Activated CD4-positive, alpha-beta T cell treated with anti-CD3 and anti-CD28 coated beads, Interleukin-2, Interleukin-4, amounts not matched to agents 100 ng/mL and 50 ng/mL, durations not matched to agents 16 hours and 8 hours (primary cell): ENCODE measurements around the gene HSD17B12.

Experiments used
- DNase-seq: peaks from one replicate; pipeline ENCODE4 v3.0.0-alpha.2; 2020; ENCODE audit warnings: low spot score

Gene HSD17B12

DNA sequence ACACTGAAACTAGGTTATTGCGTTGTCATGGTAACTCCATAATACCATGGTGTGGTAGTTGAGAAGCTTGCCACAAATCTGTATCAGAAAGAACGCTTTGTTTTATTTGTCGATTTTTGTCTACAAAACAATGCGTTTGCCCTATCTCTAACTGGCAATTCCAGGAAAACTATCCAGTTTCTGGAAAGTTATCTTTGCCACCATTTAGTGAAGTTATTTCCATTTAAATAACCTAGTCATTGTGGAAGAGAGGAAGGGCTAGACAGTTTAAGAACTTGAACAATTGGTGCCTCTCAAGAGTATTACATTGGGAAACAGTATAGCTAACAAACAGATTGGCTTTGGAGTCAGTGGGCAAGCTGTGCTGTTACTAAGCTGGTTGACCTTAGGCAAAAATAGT lies 7.9 kb downstream of the HSD17B12 start:
- DNase-seq, result no peak

DNA sequence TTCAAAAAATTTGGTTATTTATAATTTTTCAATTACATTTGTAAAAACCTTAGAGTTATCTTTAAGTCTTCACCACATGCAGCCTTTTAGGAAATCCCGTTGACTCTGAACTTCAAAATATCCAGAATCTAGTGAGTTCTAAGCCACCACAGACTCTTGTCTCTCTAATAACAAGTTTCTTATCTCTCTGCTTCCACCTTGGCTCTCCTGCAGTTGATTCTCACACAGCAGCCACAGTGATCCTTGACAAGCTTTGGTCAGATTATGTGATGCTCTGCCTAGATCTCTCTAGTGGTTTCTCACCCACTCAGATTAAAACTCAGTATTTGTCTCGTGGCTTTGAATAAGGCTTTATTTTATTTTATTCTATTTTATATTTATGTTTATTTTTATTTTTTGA lies 8.6 kb downstream of the HSD17B12 start:
- DNase-seq, result no peak

DNA sequence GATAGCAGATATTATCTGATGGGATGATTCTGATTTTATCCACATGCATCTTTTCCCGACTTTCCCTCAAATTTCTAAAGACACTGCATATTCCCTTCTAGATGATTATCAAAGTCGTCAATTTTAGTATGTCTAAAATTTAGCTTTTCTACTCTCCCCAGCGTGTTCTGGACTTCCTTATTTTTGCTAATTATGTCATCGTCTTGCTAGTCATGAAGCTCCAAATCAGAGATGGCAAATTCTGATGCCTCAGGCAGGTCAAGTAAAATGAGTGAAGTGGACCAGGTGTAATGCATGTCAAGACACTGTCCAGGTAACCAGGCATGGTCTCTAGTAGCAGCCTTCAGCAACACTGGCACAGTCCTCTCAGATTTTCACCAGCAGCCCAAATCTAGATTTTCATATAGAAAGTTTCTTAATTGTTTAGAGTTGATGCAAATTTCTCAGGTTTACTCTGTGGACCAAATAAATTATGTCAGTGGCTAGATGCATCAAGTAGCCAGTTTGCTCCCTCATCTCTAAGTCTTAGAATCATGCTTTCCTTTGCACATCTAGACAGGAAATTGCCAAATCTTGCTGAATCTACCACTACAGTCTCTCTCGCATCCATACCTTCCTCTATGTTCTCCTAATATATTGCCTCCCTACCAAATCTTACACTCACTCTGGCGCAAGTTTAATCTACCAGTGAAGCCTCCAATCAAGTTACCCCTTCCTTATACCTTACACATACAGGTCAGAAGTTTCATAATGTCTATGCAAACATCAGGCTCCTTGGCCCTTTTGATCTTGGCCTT lies 10.6 kb downstream of the HSD17B12 start:
- no peak for DNase-seq

DNA sequence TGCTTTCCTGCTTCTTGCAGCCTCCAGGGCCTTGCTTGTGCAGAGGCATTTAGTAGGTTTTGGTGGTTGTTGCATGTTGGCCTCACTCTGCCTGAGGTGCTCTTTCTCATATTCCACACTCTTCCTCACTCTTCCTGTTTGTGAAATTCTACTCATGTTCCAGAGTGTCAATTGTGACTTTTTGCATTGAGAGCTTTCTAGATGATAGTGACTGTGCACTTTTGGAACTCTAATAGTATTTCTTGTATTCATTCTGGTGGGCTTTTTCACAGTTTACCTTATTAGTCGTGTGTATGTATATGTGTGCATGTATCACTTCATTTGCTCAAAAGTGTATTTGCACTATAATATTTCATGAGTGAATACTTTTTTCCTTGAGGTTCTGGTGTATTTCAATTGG lies 11.3 kb downstream of the HSD17B12 start:
- no peak for DNase-seq

DNA sequence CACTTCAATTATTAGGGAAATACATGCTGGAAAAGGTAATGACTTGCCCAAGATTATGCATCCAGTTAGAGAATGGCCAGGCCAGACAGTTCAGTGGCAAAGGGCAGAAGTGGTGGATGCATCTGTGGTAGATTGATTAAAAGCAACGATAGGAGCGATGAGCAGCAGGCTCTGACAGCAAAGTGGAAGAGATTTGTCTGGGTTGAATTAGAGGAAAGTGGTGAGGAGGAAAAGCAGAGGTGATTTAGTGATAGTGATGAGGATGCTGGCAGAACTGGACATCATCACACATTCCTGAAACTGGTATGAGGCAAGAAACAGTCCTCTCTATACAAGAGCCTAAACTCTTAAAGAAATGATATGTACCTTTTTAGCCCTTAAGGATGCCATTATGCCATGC lies 12.5 kb downstream of the HSD17B12 start:
- no peak for DNase-seq

DNA sequence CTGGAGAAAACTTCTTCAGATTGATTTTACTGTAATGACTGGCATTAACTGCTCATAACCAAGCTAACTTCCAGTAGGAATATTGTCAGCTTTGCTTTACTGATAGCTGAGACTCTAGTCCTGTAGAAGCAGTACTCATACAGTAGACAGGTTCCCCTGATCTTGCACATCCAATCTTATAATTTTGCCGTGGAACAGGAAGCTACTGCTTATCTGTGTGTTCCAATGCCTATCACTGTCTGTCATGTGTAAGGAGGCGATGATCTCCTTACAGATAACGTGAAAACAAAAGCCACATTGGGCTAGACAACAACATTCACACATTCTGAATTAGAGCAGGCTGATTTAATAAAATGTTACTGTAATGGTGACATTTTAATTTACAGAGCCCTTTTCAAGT lies 13.2 kb downstream of the HSD17B12 start:
- no peak for DNase-seq

DNA sequence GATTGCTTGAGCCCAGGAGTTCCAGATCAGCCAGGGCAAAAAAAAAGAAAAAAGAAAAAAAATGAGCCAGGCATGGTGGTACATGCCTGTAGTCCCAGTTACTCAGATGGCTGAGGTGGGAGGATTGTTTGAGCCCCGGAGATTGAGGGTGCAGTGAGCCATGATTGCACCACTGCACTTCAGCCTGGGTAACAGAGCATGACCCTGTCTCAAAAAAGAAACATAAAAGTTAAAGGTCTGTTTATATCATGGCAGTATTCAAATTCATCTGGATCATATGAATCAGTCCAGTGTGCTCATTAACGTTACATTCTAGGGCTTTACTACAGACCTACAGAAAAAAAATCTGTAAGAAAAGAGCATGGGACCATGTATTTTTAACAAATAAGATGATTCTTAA lies 13.9 kb downstream of the HSD17B12 start:
- DNase-seq, result no peak

DNA sequence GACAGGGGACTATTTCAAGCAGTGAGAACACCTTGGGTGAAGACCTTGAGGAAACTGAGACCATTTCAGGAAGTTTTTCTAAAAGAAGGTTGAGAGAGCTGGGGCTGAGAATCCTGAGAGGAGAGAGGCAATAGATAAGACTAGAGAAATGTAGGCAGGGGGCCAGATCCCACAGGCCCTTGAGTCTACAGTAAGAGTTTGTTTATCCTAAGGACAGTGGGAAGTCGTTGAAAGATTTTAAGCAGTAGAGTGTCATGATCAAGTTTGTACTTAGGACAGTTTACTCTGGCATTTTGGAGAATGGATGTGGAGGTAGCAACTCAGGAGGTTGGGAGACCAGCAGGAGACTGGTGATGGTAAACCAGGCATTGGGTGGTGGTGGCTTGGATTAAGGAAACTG lies 17.1 kb downstream of the HSD17B12 start:
- no peak for DNase-seq

DNA sequence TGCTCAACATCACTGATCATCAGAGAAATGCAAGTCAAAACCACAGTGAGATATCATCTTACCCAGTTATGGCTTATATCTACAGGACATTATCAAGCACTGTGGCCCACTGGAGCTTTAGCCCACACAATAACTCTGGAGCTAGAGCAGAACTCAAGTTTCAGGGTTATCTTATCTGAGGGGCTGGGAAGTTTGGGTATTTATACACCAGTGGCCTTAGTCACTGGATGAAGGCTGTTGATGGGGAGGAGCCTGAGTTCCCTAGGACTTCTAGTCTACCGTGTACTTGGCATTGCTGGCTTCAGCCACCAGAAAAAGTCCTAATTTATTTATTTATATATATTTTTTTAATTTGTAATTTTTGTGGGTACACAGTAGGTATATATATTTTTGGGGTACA lies 19.3 kb downstream of the HSD17B12 start:
- DNase-seq, result no peak

DNA sequence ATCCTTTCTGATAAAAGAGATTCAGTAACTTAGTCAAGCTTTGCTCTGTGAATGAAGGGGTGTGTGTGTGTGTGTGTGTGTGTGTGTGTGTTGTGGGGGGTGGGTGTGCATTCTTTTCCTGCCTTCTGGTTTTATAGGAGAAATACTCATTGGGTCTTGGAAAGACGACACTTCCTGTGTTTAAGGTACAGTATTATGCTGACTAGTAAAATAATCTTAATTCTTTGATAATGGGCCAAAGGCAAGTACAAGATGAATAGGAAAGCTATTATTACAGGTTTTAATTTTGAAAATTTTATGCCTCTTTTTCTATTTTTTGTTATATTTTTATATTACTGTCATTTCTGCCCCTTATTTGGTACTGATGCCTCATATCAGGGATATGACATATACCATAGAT lies 26.1 kb downstream of the HSD17B12 start:
- DNase-seq, result no peak

DNA sequence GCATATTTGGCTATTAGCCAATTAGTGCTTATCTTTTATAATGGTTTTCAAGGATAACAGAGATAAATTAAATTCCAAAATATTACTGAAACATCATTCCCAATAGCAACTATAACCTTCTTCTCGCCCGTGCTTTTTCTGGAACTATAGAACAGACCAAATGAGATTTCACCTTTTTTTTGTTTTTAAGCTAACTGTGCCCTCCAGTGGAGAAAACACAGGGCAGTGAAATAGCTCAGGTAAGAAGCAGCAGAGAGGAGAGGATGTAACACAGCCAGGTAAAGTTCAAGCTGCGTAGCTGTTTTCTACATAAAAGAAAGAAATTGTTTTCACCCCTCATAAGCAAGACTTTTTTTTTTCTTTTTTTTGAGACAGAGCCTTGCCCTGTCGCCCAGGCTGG lies 28.2 kb downstream of the HSD17B12 start:
- DNase-seq, result no peak

DNA sequence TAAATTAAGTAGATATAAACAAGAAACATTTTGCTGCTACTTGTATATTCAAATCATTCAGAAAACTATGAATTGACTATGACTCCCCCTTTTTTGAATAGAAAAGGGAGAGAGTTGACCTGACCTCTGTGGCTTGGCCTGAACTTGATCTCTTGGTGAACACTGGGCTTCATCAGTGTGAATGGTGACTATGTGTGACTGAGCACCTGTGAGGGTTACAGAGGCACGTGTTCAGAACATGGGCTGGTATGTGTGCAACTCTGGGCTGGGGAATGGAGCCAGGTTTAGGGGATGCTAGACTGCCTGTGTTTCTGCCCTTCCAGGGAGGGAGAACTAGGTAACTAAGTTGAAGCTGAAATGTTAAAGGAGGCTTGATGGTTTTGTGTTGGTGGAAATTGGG lies 29.2 kb downstream of the HSD17B12 start:
- DNase-seq, result no peak

DNA sequence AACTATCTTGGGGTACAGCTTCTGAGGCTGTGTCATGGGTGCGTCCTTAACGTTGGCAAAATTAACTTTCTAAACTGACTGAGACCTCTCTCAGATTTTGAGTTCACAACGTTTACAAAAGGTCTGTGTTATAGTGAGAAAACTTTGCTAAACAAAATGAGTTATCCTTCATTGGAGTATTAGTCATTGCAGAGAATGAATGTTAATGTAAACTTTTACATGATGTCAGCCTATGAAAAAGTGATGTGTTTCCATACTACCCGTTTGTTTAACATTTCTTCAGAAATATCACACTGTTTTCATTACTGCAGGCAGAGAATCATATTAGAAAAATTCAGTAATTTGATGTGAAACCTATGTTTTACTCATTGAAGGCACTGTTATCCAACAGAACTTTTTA lies 32.1 kb downstream of the HSD17B12 start:
- no peak for DNase-seq

DNA sequence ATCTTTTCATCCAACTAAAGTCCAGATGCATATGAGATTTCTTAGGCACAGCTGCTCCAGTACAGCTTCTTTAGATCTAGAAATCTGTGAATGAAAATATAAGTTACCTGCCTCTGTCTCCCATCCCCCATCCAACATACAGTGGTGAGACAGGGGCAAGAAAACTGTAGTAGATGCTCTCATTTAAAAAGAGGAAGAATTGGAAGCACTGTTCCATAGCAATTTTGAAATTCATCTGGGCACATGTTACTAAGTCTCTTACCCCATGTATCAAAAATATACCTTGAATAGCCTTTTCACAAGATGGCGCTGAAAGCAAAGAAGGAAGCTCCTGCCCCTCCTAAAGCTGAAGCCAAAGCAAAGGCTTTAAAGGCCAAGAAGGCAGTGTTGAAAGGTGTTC lies 37.8 kb downstream of the HSD17B12 start:
- DNase-seq, result no peak

DNA sequence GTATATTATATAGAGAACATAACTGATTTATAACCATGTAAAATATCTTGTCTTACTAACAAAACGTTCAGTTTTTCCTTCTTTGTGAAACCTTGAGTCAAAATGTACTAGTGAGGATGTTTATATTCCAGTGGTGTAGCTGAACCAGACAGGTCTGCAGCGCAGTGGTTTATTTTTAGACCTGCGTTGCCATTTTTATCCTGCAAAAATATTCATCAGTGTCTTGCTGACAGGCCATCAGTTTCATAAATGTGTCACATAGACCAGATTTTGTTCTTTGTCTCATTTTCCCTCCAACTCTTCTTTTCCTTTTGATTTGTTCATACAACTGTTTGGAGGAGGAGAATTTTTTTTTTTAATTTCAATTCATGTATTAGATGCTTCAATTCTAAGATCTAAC lies 43.1 kb downstream of the HSD17B12 start:
- no peak for DNase-seq

DNA sequence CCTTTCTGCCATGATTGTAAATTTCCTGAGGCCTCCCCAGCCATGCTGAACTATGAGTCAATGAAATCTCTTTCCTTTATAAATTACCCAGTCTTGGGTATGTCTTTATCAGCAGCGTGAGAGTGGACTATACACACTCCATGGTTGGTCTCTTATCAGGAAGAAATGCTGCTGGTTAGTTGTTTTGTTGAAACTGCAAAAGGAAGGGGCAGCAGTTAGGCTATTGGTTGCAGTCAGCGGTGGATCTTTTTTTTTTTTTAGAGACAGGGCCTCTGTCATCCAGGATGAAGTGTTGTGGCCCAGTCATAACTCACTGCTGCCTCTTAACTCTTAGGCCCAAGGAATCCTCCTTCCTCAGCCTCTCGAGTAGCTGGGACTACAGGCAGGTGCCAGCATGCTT lies 51.7 kb downstream of the HSD17B12 start:
- DNase-seq, result no peak

DNA sequence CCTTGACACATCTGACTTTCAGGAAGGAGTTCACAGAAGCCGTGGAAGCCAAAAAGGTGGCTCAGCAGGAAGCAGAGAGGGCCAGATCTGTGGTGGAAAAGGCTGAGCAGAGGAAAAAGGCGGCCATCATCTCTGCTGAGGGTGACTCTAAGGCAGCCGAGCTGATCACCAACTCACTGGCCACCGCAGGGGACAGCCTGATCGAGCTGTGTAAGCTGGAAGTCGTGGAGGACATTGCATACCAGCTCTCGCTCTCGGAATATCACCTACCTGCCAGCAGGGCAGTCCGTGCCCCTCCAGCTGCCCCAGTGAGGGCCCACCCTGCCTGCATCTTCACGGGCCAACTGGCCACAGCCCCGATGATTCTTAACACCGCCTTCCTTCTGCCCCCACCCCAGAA lies 53.7 kb downstream of the HSD17B12 start:
- no peak for DNase-seq

DNA sequence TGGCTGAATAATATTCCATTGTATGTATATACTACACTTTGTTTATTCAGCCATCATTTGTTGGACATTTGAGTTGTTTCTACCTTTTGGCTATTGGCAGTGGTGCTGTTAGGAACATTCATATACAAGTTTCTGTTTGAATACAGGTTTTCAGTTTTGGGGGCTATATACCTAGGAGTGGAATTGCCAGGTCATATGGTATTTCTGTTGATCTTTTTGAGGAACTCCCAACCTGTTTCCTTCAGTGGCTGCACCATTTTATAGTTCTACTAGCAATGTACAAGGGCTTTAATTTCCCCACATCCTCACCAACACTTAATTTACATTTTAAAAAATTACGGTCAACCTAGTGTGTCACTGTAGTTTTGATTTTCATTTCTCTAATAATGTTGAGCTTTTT lies 54.6 kb downstream of the HSD17B12 start:
- no peak for DNase-seq

DNA sequence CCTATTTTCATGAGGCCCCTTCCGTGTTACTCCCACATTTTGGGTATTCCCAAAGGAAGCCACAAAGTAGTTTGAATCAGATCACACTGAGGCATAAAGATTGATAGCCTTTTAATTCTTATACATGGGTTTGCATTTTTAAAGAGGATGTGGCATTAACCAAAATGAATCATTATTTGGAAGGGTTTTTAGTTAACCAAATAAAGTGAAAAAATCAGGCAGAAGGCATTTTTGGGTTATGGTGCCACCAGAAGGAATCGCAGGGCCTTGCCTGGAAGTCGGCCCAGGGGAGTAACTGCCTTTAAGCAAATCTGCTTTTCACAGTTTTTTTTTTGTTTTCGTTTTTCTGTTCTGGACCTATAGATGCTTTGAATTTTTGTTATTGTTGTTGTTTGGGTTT lies 55.4 kb downstream of the HSD17B12 start:
- DNase-seq, result no peak

DNA sequence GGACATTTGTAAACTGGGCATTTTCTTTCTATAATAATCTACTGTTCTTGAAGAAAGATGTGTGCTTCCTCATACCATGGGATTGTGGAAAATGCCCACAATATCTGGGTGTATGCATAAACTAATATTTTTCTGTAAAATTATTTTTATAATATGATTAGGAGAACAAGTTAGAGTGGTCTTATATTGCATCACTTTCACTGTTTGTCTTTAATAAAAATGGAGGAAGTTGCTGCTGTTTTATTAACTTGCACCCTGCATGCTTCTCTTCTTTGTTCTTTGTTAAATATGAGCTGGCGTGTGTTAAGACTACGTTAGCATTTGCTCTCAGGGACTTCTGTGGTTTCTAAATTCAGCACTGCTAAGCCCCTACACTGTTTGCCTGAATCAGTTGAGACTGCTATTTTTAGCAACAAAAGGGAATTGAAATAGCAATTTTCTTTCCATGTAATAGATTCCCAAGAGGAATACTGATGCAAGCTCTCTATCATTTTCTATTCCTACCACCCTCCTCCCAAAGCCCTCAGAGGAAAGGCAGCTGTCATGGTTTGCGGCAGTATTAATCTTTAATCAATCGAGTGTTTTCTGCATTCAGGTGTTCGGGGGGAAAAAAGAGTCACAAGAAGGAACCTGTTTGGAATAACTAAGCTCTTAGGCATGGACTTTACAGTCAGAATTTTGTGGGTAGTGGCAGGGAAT lies 56.1 kb downstream of the HSD17B12 start:
- DNase-seq, result no peak

DNA sequence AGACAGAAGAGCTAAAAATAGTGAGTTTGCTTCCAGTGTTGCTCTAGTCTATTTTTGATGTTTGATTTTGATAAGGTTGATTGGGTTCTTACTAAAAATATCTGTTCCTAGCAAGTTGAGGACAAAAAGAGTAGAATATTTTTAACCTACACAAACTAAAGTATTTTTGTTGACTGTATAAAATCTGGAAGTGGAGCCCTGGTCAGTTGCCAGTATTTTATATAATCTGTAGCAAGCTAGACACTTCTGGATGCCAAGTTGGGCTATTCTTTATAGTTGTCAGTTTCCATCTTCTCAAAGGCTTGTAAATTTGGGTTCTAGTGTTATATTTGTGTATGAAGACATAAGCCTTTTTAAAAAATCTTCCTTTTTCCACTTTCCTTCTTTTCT lies 56.7 kb downstream of the HSD17B12 start:
- DNase-seq, result no peak

DNA sequence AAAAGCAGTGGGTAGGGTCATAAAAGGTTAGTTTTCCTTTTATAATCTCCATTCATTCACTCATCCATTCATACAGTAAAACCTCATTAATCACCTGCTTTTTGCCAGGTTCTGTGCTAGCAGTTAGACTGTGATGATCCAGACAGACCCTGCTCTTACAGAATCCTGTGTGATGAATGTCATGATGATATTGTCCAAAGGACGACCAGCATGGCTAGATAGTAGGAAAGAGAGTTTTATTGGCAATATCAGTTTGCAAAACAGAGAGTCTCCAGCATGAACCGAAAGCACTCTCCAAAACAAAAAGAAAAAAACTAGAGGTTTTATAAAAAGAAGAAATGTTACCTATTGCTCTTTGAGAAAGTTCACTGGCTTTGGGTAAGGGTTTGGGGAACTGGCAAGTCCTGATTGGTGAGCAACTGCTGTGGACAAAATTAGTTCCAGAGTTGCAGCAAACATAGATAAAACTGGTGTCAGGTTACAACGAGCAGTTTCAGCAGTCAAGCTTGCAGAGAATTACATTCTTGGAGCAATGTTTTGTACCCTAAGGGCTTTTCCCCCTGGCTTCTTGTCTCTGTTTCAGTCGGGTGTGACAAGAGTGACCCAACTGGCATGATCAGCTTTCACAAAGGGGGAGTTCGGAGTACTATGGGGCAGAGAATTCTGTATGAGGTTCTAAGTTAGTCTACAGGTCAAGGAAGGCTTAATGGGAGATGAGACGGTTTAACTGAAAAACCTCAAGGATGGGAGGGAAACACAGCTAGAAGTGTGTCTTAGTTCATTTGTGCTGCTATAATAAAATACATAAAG lies 58.3 kb downstream of the HSD17B12 start:
- DNase-seq, result no peak

DNA sequence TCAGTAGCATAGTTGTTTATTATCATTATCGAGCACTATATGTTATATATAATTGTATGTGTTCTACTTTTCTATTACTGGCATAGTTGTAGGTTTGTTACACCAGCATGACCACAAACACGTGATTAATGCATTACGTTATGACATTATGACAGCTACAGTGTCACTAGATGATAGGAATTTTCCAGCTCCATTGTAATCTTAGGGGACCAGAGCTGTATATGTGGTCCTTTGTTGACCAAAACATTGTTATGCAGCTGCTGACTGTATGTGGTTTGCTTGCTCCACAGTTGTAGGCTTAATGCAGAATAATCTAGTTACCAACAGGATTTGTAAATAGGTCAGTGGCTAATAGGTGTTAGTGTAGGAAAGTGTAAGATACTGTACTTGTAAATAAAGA lies 66.1 kb downstream of the HSD17B12 start:
- DNase-seq, result no peak
